ENCODE measurements around the gene PDIA3. TPM values are rescaled to one million over a fixed set of nuclear protein-coding genes. Genes with fewer than 3 reads are reported as not detected.
A peak's percentile ranks its signal among the peaks of the same experiment; 100 is the strongest.

PDIA3 gene
- total RNA-seq, 1 donor from 2014 or later, result 243 TPM

GRCh38 chr15:43777267-43777914, 31.2 kb downstream of the PDIA3 start:
- H3K4me3 ChIP-seq (ENCODE audit: low read depth, low read length), result peak overlapping the region; percentile 80
- no peak for DNase-seq (ENCODE audit: low read depth)
- peak; percentile 65 for TF ChIP-seq CTCF (conservative IDR thresholded peaks at IDR 0.05; ENCODE audit: low read depth, low read length)

GRCh38 chr15:43779016-43779415, 32.8 kb downstream of the PDIA3 start:
- no peak overlapping the region for H3K4me3 ChIP-seq (ENCODE audit: low read depth, low read length)
- no peak for TF ChIP-seq CTCF (conservative IDR thresholded peaks at IDR 0.05; ENCODE audit: low read depth, low read length)
- no peak for DNase-seq (ENCODE audit: low read depth)

- TF ChIP-seq CTCF (conservative IDR thresholded peaks at IDR 0.05; ENCODE audit: low read depth, low read length), result no peak
- no peak overlapping the region for H3K4me3 ChIP-seq (ENCODE audit: low read depth, low read length)
- DNase-seq (ENCODE audit: low read depth), result no peak
These were observed 43.2 kb downstream of the PDIA3 start for GRCh38 chr15:43789409-43789808.

- peak within 1 kb of the TSS; percentile 100 for H3K4me3 ChIP-seq (ENCODE audit: low read depth, low read length)
- no peak for TF ChIP-seq CTCF (conservative IDR thresholded peaks at IDR 0.05; ENCODE audit: low read depth, low read length)
- peak; percentile 72 for DNase-seq (ENCODE audit: low read depth)
These were observed 45.9 kb downstream of the PDIA3 start, which contains the start of gene SERF2 for GRCh38 chr15:43791993-43792760. TSS of gene SERF2 (plus strand) at chr15:43792320. CDS start at chr15:43792377, 57 bp downstream.

GRCh38 chr15:43792761-43793476, 46.7 kb downstream of the PDIA3 start:
- peak; percentile 20 for TF ChIP-seq CTCF (conservative IDR thresholded peaks at IDR 0.05; ENCODE audit: low read depth, low read length)
- no peak for DNase-seq (ENCODE audit: low read depth)
- H3K4me3 ChIP-seq (ENCODE audit: low read depth, low read length), result peak overlapping the region; percentile 100

GRCh38 chr15:43793647-43794046, 47.4 kb downstream of the PDIA3 start:
- TF ChIP-seq CTCF (conservative IDR thresholded peaks at IDR 0.05; ENCODE audit: low read depth, low read length), result no peak
- H3K4me3 ChIP-seq (ENCODE audit: low read depth, low read length), result peak overlapping the region; percentile 100
- DNase-seq (ENCODE audit: low read depth), result no peak

Measured in epithelial cell of proximal tubule (primary cell).